SH-SY5Y (cell line): ENCODE data around the gene WDPCP.

Experiments used
- GATA2 ChIP-seq: IDR thresholded peaks from 2 replicates; pipeline ENCODE4 v1.6.1; 2011; ENCODE audit warnings: mild to moderate bottlenecking, low read depth, low read length
- GATA3 ChIP-seq: IDR thresholded peaks from 2 replicates; pipeline ENCODE4 v1.6.1; 2011; ENCODE audit warnings: low read depth, mild to moderate bottlenecking, low read length, moderate library complexity

The WDPCP gene

GRCh38 chr2:63372549-63372948 is 215.7 kb downstream of the WDPCP start:
- TF ChIP-seq GATA3 (no peak), GATA2 (no peak)

GRCh38 chr2:63369146-63369545 is 219.1 kb downstream of the WDPCP start:
- TF ChIP-seq GATA3 = no peak
- TF ChIP-seq GATA2 = no peak

GRCh38 chr2:63364866-63365265 is 223.4 kb downstream of the WDPCP start:
- no peak for TF ChIP-seq GATA2
- TF ChIP-seq GATA3 = no peak

GRCh38 chr2:63347361-63347760 is 240.9 kb downstream of the WDPCP start:
- TF ChIP-seq GATA3 (no peak), GATA2 (no peak)

- no peak for TF ChIP-seq GATA3
- no peak for TF ChIP-seq GATA2
Observed at GRCh38 chr2:63346411-63346810, 241.9 kb downstream of the WDPCP start.

- TF ChIP-seq GATA3 (no peak), GATA2 (no peak)
Observed at GRCh38 chr2:63345285-63345633, 243.0 kb downstream of the WDPCP start.

GRCh38 chr2:63344575-63345284 is 243.5 kb downstream of the WDPCP start:
- TF ChIP-seq GATA2 = no peak
- no peak for TF ChIP-seq GATA3

GRCh38 chr2:63343397-63344109 is 244.7 kb downstream of the WDPCP start:
- TF ChIP-seq GATA3 (no peak), GATA2 (no peak)

- TF ChIP-seq GATA3 (no peak), GATA2 (no peak)
Observed at GRCh38 chr2:63340443-63340842, 247.8 kb downstream of the WDPCP start.

- TF ChIP-seq GATA2 (no peak), GATA3 (no peak)
Observed at GRCh38 chr2:63334910-63335309, 253.4 kb downstream of the WDPCP start.

GRCh38 chr2:63326473-63326872 is 261.8 kb downstream of the WDPCP start:
- TF ChIP-seq GATA2 (no peak), GATA3 (no peak)

- no peak for TF ChIP-seq GATA2
- TF ChIP-seq GATA3 = no peak
Observed at GRCh38 chr2:63320669-63321068, 267.6 kb downstream of the WDPCP start.

GRCh38 chr2:63310614-63311013 is 277.7 kb downstream of the WDPCP start:
- TF ChIP-seq GATA2 = no peak
- no peak for TF ChIP-seq GATA3

GRCh38 chr2:63301481-63301880 is 286.8 kb downstream of the WDPCP start:
- TF ChIP-seq GATA3 (no peak), GATA2 (no peak)

GRCh38 chr2:63300835-63301234 is 287.4 kb downstream of the WDPCP start:
- TF ChIP-seq GATA2 = no peak
- no peak for TF ChIP-seq GATA3

GRCh38 chr2:63287956-63288355 is 300.3 kb downstream of the WDPCP start:
- TF ChIP-seq GATA3 = no peak
- no peak for TF ChIP-seq GATA2

- no peak for TF ChIP-seq GATA3
- no peak for TF ChIP-seq GATA2
Observed at GRCh38 chr2:63283273-63283672, 305.0 kb downstream of the WDPCP start.

- TF ChIP-seq GATA3 (no peak), GATA2 (no peak)
Observed at GRCh38 chr2:63272560-63272959, 315.7 kb downstream of the WDPCP start.
